C4-2B (cell line): Measurements from ENCODE around the gene BRD7.

ENCODE experiments used
- CTCF ChIP-seq: fragments of 450-650 bp; conservative IDR thresholded peaks from 2 replicates; pipeline ENCODE4 v1.5.1; 2017; ENCODE audit warnings: mild to moderate bottlenecking
- ZFX ChIP-seq: fragments of 450-650 bp; IDR thresholded peaks from 2 replicates; pipeline ENCODE4 v1.6.1; 2017

- TF ChIP-seq CTCF, result no peak
- TF ChIP-seq ZFX, result no peak
Observed at GRCh38 chr16:50411034-50411433, 42.2 kb upstream of the BRD7 start.
